ENCODE data around the gene STAT2. TPM values are rescaled to one million over a fixed set of nuclear protein-coding genes. Genes with fewer than 3 reads are reported as not detected.
"Not testable (repeated sequence)": the region's sequence is repeated elsewhere in the genome, so short reads cannot be mapped to it uniquely, and the experiment has no call there.

The STAT2 gene
- total RNA-seq = 100 to 1,000 TPM; 198 to 207 (median 198) TPM

DNA sequence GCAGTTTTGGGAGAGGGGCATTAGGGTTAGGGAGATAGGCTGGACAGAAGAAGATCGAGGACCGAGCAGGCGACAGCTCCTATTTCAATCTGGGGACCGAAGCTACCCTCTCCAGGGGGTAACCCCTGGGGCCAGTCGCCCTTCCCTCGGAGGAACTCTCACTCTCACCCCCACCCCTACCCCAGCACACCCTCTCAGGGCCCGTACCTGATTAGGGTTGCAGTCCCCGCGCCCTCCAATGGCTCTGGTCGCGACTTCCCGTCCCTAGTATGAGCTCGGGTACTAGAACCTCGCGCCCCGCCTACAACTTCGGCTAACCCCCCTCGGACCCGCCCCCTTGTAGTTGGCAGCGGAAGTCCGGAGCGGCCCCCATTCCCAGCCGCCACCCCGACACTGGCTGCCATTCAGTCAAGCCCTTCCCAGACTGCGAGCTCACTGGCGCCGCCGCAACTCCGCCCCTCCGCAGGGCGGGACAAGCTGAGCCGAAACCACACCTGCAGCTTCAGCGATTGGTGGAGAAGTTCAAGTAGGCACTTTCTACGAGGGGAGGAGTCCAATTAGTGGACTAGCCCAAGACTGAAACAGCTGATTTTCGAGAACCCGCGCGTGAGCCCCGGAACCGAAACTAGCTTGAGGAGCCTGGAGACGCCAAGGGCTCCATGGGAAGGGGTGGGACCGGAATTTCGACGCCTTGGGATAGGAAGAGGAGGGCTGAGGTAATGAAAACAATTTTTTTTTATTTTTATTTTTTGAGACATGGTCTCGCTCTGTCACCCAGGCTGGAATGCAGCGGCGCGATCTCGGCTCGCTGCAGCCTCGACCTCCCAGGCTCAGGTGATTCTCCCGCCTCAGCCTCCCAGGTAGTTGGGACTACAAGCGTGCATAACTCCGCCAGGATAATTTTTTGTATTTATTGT is at the start of gene STAT2:
Gene STAT2 (minus strand): TSS at position 257 of the 917 bp plus-strand sequence. CDS start 3,536 bp downstream, outside the sequence.
- peak; percentile 78 for TF ChIP-seq POLR2A (IDR thresholded peaks at IDR 0.05)
- TF ChIP-seq POLR2AphosphoS5 (IDR thresholded peaks at IDR 0.05) = peak; percentile 76 to 83 (median 80)
- TF ChIP-seq, protein P1, sequence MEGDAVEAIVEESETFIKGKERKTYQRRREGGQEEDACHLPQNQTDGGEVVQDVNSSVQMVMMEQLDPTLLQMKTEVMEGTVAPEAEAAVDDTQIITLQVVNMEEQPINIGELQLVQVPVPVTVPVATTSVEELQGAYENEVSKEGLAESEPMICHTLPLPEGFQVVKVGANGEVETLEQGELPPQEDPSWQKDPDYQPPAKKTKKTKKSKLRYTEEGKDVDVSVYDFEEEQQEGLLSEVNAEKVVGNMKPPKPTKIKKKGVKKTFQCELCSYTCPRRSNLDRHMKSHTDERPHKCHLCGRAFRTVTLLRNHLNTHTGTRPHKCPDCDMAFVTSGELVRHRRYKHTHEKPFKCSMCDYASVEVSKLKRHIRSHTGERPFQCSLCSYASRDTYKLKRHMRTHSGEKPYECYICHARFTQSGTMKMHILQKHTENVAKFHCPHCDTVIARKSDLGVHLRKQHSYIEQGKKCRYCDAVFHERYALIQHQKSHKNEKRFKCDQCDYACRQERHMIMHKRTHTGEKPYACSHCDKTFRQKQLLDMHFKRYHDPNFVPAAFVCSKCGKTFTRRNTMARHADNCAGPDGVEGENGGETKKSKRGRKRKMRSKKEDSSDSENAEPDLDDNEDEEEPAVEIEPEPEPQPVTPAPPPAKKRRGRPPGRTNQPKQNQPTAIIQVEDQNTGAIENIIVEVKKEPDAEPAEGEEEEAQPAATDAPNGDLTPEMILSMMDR (IDR thresholded peaks at IDR 0.05) = no peak
- Histone ChIP-seq H3K4me3 (peak within 1 kb of the TSS; percentile 78 to 95 (median 87)), H3K4me1 (no peaks in the 10 kb centered on the region), H3K36me3 (peaks cover 8% of the 10 kb centered on the region), H3K27ac (peak within 1 kb of the TSS; percentile 98 to 99), H3K27me3 (no peaks in the 10 kb centered on the region), H3K9me3 (no peaks in the 10 kb centered on the region)
- intact Hi-C loops (cut with DNase I; ENCODE audit: low total_unique reads) = no loop called here
- DNase-seq (ENCODE audit: low spot score in 2 of 2) = peak; percentile 99 to 100

DNA sequence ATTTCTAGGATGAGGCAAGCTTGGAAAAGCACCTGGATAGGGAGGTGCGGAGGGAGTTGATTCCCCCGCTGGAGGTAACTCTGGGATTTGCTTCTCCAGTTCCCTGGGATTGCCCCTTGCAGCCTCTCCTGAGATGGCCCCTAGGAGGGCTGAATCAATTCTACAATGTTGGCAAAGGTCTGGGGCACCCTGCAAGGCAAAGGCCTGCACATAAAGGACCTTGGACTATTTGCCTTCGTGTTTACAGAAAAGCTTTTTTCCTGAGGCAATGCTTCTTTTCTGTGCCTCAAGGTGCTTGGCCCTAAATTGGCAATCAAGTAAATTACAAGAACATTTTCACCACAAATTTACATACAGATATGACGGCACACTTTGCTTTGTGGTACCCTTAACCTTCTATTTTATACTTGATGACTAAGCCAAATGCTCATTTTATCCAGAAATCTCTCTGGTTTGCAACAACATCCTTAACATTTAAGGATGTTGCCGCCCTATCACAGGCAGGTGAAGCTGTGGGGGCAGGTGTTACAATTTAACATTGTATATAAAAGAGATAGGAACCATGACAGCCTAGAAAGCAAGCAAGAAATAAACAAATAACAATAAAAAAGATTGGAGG is 49.0 kb upstream of the STAT2 start:
- TF ChIP-seq, protein P1 (IDR thresholded peaks at IDR 0.05) = no peak
- no peak for TF ChIP-seq POLR2A (IDR thresholded peaks at IDR 0.05)
- no peak for TF ChIP-seq POLR2AphosphoS5 (IDR thresholded peaks at IDR 0.05)
- Histone ChIP-seq H3K4me3 (no peak overlapping the region), H3K36me3 (no peaks in the 10 kb centered on the region), H3K4me1 (no peaks in the 10 kb centered on the region), H3K9me3 (no peaks in the 10 kb centered on the region), H3K27ac (no peak overlapping the region), H3K27me3 (no peaks in the 10 kb centered on the region)
- DNase-seq (ENCODE audit: low spot score in 2 of 2) = no peak
- intact Hi-C loops (cut with DNase I; ENCODE audit: low total_unique reads) = no loop called here

DNA sequence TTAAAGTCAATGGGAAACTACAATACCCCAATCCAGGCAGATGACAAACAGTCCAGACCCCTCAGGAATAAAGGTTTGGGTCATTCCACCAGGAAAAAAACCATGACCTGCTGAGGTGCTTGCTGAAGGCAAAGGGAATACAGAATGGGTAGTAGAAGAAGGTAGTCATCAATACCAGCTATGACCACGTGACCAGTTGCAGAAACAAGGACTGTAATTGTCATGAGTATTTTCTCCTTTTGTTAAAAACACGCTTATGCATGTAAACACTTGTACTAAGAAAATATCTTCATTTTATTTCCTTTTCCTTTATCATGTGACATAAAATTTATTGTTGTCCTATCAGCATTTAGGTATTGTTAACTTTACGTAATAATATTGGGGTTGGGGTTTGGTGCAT is 44.3 kb upstream of the STAT2 start:
- H3K36me3 ChIP-seq; H3K27me3 ChIP-seq; H3K9me3 ChIP-seq; DNase-seq (ENCODE audit: low spot score in 2 of 2); intact Hi-C loops (cut with DNase I; ENCODE audit: low total_unique reads); H3K27ac ChIP-seq; H3K4me1 ChIP-seq; H3K4me3 ChIP-seq: not testable (repeated sequence)

DNA sequence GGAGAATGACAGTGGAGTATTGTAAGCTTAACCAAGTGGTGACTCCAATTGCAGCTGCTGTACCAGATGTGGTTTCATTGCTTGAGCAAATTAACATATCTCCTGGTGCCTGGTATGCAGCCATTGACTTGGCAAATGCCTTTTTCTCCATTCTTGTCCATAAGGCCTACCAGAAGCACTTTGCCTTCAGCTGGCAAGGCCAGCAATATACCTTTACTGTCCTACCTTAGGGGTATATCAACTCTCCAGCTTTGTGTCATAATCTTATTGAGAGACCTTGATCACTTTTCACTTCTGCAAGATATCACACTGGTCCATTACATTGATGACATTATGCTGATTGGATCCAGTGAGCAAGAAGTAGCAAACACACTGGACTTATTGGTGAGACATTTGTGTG is 41.7 kb upstream of the STAT2 start:
- H3K27me3 ChIP-seq = not testable (repeated sequence)

DNA sequence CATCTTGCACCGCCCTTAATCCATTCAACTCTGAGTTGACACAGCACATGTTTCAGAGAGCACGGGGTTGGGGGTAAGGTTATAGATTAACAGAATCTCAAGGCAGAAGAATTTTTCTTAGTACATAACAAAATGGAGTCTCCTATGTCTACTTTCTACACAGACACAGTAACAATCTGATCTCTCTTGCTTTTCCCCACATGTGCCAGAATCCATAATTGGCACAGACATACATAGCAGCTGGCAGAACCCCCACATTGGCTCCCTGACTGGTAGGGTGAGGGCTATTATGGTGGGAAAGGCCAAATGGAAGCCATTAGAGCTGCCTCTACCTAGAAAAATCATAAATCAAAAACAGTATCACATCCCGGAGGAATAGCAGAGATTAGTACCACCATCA is 41.2 kb upstream of the STAT2 start:
- DNase-seq (ENCODE audit: low spot score in 2 of 2) = not testable (repeated sequence)

More for the DNA sequence above, 41.7 kb upstream of the STAT2 start:
- H3K4me3 ChIP-seq; DNase-seq (ENCODE audit: low spot score in 2 of 2); H3K27ac ChIP-seq; intact Hi-C loops (cut with DNase I; ENCODE audit: low total_unique reads); H3K36me3 ChIP-seq; H3K4me1 ChIP-seq: not testable (repeated sequence)
- peaks cover 8 to 15% of the 10 kb centered on the region in 2 donors for H3K9me3 ChIP-seq

DNA sequence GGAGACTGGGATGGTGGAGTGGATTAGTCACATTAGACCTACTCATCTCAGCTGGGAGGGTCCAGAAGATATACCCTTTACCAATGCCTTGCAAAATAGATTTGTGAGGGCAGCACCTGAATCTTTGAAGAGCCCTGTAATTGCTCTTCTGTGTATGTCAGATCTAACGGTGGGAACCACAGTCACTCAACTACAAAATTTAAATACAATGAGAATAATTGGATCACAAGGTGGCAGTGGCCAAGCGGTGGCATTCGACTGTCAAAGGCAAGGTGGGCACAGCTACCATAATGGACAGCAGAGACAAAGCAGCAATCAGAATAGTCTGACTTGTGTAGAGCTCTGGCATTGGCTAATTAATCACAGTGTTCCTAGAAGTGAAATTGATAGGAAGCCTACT is 39.6 kb upstream of the STAT2 start:
- H3K36me3 ChIP-seq; DNase-seq (ENCODE audit: low spot score in 2 of 2); H3K4me3 ChIP-seq; intact Hi-C loops (cut with DNase I; ENCODE audit: low total_unique reads); H3K27me3 ChIP-seq; H3K4me1 ChIP-seq; H3K27ac ChIP-seq: not testable (repeated sequence)
- H3K9me3 ChIP-seq = peaks cover 8 to 15% of the 10 kb centered on the region in 2 donors

More for the DNA sequence above, 41.2 kb upstream of the STAT2 start:
- H3K4me3 ChIP-seq; H3K4me1 ChIP-seq; H3K27me3 ChIP-seq; intact Hi-C loops (cut with DNase I; ENCODE audit: low total_unique reads); H3K27ac ChIP-seq; H3K36me3 ChIP-seq: not testable (repeated sequence)
- H3K9me3 ChIP-seq = peaks cover 8 to 15% of the 10 kb centered on the region in 2 donors

DNA sequence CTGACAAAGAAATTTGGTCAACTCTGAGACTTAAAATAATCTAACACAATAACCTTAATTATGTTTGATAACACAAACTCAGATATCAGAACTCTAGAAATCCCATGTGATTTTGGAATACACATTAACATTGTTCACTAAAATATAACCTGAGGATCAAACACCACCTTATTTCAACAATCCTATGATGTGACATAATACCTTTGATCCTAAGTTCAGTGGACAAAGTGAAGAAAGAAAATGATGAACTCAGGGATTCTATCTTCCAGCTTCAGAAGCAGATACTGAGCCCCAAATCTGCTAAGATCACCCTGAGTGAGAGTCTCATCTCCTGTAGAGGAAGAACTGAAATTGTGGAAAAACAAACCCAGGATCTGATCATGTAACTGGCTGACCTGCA is 38.4 kb upstream of the STAT2 start:
- intact Hi-C loops (cut with DNase I; ENCODE audit: low total_unique reads) = no loop called here
- no peak overlapping the region for H3K27ac ChIP-seq
- H3K27me3 ChIP-seq = no peaks in the 10 kb centered on the region
- H3K36me3 ChIP-seq = no peaks in the 10 kb centered on the region
- peaks cover 8 to 15% of the 10 kb centered on the region in 2 donors for H3K9me3 ChIP-seq
- no peak for TF ChIP-seq POLR2AphosphoS5 (IDR thresholded peaks at IDR 0.05)
- TF ChIP-seq, protein P1 (IDR thresholded peaks at IDR 0.05) = no peak
- no peak for TF ChIP-seq POLR2A (IDR thresholded peaks at IDR 0.05)
- H3K4me3 ChIP-seq = no peak overlapping the region
- no peak for DNase-seq (ENCODE audit: low spot score in 2 of 2)
- no peaks in the 10 kb centered on the region for H3K4me1 ChIP-seq
